H1 (cell line): Measurements from ENCODE around the gene FAM177B. TPM values are rescaled to one million over a fixed set of nuclear protein-coding genes. Genes with fewer than 3 reads are reported as not detected.

Experiments used
- BCL11A ChIP-seq, 2 experiments: IDR thresholded peaks; one replicate each; pipeline ENCODE4 v1.6.1; 2011; ENCODE audit warnings: low read depth in 2 of 2, low read length in 2 of 2, mild to moderate bottlenecking in 2 of 2
- CHD2 ChIP-seq: IDR thresholded peaks from 2 replicates; pipeline ENCODE4 v1.6.1; 2012; ENCODE audit warnings: low read length, improper control_type of control experiment
- JUN ChIP-seq: IDR thresholded peaks from 2 replicates; pipeline ENCODE4 v1.6.1; 2011; ENCODE audit warnings: low read depth, mild to moderate bottlenecking, improper control_type of control experiment, low read length
- JUND ChIP-seq: IDR thresholded peaks from 2 replicates; pipeline ENCODE4 v1.6.1; 2011; ENCODE audit warnings: mild to moderate bottlenecking, improper control_type of control experiment, low read length
- SIRT6 ChIP-seq: IDR thresholded peaks from one replicate; pipeline ENCODE4 v1.7.1; 2012; ENCODE audit warnings: low read length, inconsistent platforms
- polyA plus RNA-seq, 7 experiments: library from polyadenylated mRNA; depleted of rRNA in 3 of 7; stranded (reverse) in 5 of 7; unstranded in 2 of 7; fragments of >200 nt in 5 of 7; fragments of 200-250 nt in 2 of 7; gene quantifications; 1 replicate in 5 of 7; 2 replicates in 1 of 7; 4 replicates in 1 of 7; pipeline versions ENCODE4 v1.2.1 to v1.2.3, GENCODE V29; 2011 to 2013; ENCODE audit warnings: missing spikeins in 2 of 7, mixed read lengths in 2 of 7
- total RNA-seq: library from RNA; stranded (reverse); fragmentation: NEBNext Ultra II Directional; extraction: Animal tissue kit (Norgen Biotek cat#: 25700); gene quantifications from 2 replicates; pipeline ENCODE4 v1.2.1, GENCODE V29; 2021

Gene FAM177B
- total and polyA plus RNA-seq, 2 of the 8 experiments (the other 6 are each of a cell fraction or from before 2014, with no cell fraction given) = 0.06 TPM; not detected in 1

DNA sequence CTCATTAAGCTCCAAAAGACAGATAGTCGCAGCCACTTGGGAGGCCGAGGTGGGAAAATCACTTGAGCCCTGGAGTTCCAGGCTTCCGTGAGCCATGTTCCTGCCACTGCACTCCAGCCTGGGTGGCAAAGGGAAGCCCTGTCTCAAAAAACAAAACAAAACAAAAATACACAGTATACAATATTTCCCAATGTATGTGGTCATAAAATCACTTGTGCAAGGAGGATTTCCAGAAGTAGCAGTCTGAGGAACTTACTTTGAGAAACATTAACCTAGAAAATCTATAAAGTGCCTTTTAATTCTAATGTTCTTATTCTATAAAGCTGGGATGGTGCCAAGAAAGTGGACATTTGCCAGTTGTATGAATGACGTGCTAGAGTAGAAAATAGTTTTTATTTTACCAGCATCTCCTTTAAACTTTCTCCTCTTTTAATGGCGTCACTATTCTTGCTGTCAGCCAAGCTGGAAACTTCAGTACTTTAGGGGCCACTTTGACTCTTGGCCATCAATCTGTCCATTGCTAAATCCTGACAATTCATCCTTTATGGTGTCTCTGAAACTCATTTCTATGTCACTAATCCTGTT is 22.5 kb downstream of the FAM177B start (continued):
- TF ChIP-seq JUN (no peak), BCL11A (IDR thresholded peaks at IDR 0.05; ENCODE audit: low read depth in 2 of 2, low read length in 2 of 2) (no peak), SIRT6 (no peak), JUND (no peak), CHD2 (no peak)
